Measurements from ENCODE around the gene CDC42SE1. TPM values are rescaled to one million over a fixed set of nuclear protein-coding genes. Genes with fewer than 3 reads are reported as not detected.

The CDC42SE1 gene
- total RNA-seq, 1 experiment from 2014 or later: 81.2 TPM

GRCh38 chr1:151051356-151052009 is 7.9 kb downstream of the CDC42SE1 start:
- intact Hi-C loops (cut with micrococcal nuclease; ENCODE audit: unreplicated experiment): no loop called here
- ChIA-PET CTCF (no interaction called here), POLR2A (interaction anchor here (0.5 kb wide), 1 partner anchor 72 kb away, joined by 4 read pairs; no protein-coding TSS in a partner anchor)
- Histone ChIP-seq H3K4me1 (ENCODE audit: control insufficient read depth, insufficient read depth, low read length) (peaks cover 8% of the 10 kb centered on the region), H3K4me3 (ENCODE audit: low read depth in 2 of 2, low read length in 2 of 2) (no peak overlapping the region), H3K36me3 (ENCODE audit: control insufficient read depth, insufficient read depth, low read length) (peaks cover 21% of the 10 kb centered on the region), H3K9me3 (ENCODE audit: control insufficient read depth, insufficient read depth, low read depth, low read length) (no peaks in the 10 kb centered on the region), H3K27ac (ENCODE audit: low read length) (no peak overlapping the region), H3K27me3 (ENCODE audit: control insufficient read depth, insufficient read depth, low read length) (no peaks in the 10 kb centered on the region)
- TF ChIP-seq REST (IDR thresholded peaks at IDR 0.05; ENCODE audit: insufficient read depth in 1 of 2, low read depth in 2 of 2, low read length in 1 of 2) (no peak), POLR2AphosphoS5 (IDR thresholded peaks at IDR 0.05; ENCODE audit: low read depth, low read length) (peak; percentile 56; the same call in 1 of the 2 replicates)
- in situ Hi-C loops (cut with HindIII; ENCODE audit: low pct_unique_long_range_greater_than_20kb, low sequenced_read_pairs): no loop called here
- ATAC-seq: no peak
- BruUV-seq (replicated peaks): TSS peak; percentile 12
- no peak for DNase-seq (ENCODE audit: low read depth, low spot score)

- peaks cover 16% of the 10 kb centered on the region for H3K36me3 ChIP-seq (ENCODE audit: control insufficient read depth, insufficient read depth, low read length)
- POLR2A ChIA-PET: no interaction called here
- no peak overlapping the region for H3K4me3 ChIP-seq (ENCODE audit: low read depth in 2 of 2, low read length in 2 of 2)
- in situ Hi-C loops (cut with HindIII; ENCODE audit: low pct_unique_long_range_greater_than_20kb, low sequenced_read_pairs): no loop called here
- TF ChIP-seq SIN3A (IDR thresholded peaks at IDR 0.05; ENCODE audit: borderline replicate concordance, insufficient read depth, low read depth, low read length) (no peak), CTCF (IDR thresholded peaks at IDR 0.05) (no peak), POLR2AphosphoS5 (IDR thresholded peaks at IDR 0.05; ENCODE audit: low read depth, low read length) (peak; percentile 48)
- H3K27ac ChIP-seq (ENCODE audit: low read length): no peak overlapping the region
- H3K4me1 ChIP-seq (ENCODE audit: control insufficient read depth, insufficient read depth, low read length): peaks cover 3% of the 10 kb centered on the region; the same call in 1 of the 2 replicates
- no peaks in the 10 kb centered on the region for H3K9me3 ChIP-seq (ENCODE audit: control insufficient read depth, insufficient read depth, low read depth, low read length)
- no peaks in the 10 kb centered on the region for H3K27me3 ChIP-seq (ENCODE audit: control insufficient read depth, insufficient read depth, low read length)
- no TSS peak for BruUV-seq (replicated peaks)
- DNase-seq (ENCODE audit: low read depth, low spot score): no peak
- CTCF ChIA-PET: interaction anchor here (0.6 to 0.7 kb wide), 2 partner anchors 10 to 39 kb away, joined by 3 to 4 read pairs; partner anchors contain the start of gene MLLT11
- intact Hi-C loops (cut with micrococcal nuclease; ENCODE audit: unreplicated experiment): no loop called here
- no peak for ATAC-seq
Measured at GRCh38 chr1:151050051-151050688, 9.3 kb downstream of the CDC42SE1 start.

GRCh38 chr1:151049458-151049857 is 10.0 kb downstream of the CDC42SE1 start:
- intact Hi-C loops (cut with micrococcal nuclease; ENCODE audit: unreplicated experiment) (no loop called here), in situ Hi-C loops (cut with HindIII; ENCODE audit: low pct_unique_long_range_greater_than_20kb, low sequenced_read_pairs) (no loop called here)
- no TSS peak for BruUV-seq (replicated peaks)
- Histone ChIP-seq H3K4me1 (ENCODE audit: control insufficient read depth, insufficient read depth, low read length) (peaks cover 3% of the 10 kb centered on the region; the same call in 1 of the 2 replicates), H3K36me3 (ENCODE audit: control insufficient read depth, insufficient read depth, low read length) (peaks cover 10% of the 10 kb centered on the region), H3K4me3 (ENCODE audit: low read depth in 2 of 2, low read length in 2 of 2) (no peak overlapping the region), H3K27ac (ENCODE audit: low read length) (no peak overlapping the region), H3K27me3 (ENCODE audit: control insufficient read depth, insufficient read depth, low read length) (no peaks in the 10 kb centered on the region), H3K9me3 (ENCODE audit: control insufficient read depth, insufficient read depth, low read depth, low read length) (no peaks in the 10 kb centered on the region)
- DNase-seq (ENCODE audit: low read depth, low spot score): no peak
- ChIA-PET POLR2A (no interaction called here), CTCF (interaction anchor here (0.6 to 0.7 kb wide), 2 partner anchors 10 to 40 kb away, joined by 3 to 4 read pairs; partner anchors contain the start of gene MLLT11)
- TF ChIP-seq REST (IDR thresholded peaks at IDR 0.05; ENCODE audit: insufficient read depth in 1 of 2, low read depth in 2 of 2, low read length in 1 of 2) (no peak), SIN3A (IDR thresholded peaks at IDR 0.05; ENCODE audit: borderline replicate concordance, insufficient read depth, low read depth, low read length) (no peak), TCF7L2 (IDR thresholded peaks at IDR 0.05; ENCODE audit: low read depth, low read length) (no peak), POLR2AphosphoS5 (IDR thresholded peaks at IDR 0.05; ENCODE audit: low read depth, low read length) (no peak), CTCF (IDR thresholded peaks at IDR 0.05) (no peak)
- ATAC-seq: no peak

All from Panc1 (cell line).